Stimulated activated CD4-positive, alpha-beta T cell treated with anti-CD3 and anti-CD28 coated beads, Interleukin-12 subunit alpha, Interleukin-12 subunit beta, amount 100 ng/mL, for 48 hours (primary cell): ENCODE results near the gene NOP53.
"Not testable (repeated sequence)": the region's sequence is repeated elsewhere in the genome, so short reads cannot be mapped to it uniquely, and the experiment has no call there.

Source experiments
- DNase-seq, 3 donors: peaks; one replicate each; pipeline ENCODE4 v3.0.0-alpha.2; 2020; ENCODE audit warnings: low read depth in 2 of 3, low spot score in 1 of 3

Gene NOP53

DNA sequence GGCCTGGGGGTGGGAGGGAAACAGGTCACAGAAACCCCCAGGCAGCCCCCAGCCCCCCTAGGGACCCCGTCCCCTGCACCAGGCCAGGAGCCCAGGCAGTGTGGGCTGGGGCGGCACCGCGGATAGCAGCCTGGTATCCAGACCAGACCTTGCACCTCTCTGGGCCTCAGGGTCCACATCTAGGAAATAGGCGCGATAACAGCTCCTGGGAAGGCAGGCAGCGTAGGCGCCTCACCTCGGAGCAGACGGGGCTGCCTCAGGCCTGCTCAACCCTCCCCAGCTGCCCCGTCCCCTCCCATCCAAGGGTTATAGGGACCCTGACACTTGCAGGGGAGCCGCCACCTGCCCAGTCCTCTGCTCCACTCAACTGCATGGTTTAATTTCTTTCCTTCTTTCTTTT lies 58.3 kb downstream of the NOP53 start:
- not testable (repeated sequence) for DNase-seq

DNA sequence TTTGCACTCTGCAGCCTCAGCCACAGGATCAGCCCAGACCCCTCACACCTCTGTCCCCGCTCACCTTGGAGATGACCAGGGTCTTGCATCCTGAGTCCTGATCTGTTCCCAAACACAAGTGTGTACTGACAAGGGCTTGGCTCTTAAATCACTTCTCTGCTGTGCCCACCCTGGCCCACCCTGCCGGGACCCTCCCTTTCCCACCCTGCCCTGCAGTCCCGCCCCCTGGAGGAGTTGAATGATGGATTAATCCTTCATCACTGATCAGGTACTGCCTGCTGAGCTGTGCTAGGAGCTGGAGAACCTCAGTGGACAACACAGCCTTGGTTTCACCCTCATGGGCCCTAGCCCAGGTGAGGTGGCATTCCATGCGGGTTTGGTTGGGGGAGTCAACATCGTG lies 59.1 kb downstream of the NOP53 start, which contains the start of gene TPRX1:
Gene TPRX1 (minus strand): TSS at position 101 of the 400 bp plus-strand sequence. CDS start 12 bp downstream, at position 89.
- not testable (repeated sequence) for DNase-seq

DNA sequence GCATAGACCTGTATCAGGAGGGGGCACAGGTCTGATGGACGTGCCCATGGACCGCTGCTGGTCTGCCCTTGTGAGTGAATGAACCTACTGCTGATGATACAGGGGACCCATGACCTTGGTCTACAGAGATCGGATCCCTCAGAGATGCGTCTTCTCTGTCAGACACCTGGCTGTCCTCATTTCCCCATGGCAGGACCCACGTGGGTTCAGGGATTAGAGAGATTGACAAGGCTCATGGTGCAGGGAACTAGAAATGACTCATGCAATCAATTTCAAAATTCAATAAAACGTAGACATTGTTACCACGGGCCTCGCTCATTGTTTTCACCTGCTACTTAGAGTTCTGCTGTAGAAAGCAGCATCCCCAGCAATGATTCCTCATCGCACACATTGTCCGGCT lies 60.0 kb downstream of the NOP53 start:
- DNase-seq = no peak

DNA sequence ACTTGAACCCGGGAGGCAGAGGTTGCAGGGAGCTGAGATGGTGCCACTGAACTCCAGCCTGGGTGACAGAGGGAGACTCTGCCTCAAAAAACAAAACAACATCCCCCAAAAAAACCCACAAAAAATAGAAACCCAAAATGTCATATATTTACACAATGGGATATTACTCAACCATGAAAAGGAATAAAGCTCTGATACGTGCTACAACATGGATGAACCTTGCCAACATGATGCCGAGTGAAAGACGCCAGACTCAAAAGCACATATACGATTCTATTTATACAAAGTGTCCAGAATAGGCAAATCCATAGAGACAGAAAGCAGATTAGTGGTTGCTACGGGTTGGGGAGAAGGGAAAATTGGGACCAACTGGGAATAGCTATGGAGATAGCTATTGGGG lies 61.1 kb downstream of the NOP53 start:
- no peak for DNase-seq
